Measurements from ENCODE around the gene RNF26.

GRCh38 chr11:119368121-119369034, 34.1 kb downstream of the RNF26 start:
- TF ChIP-seq, protein P1, sequence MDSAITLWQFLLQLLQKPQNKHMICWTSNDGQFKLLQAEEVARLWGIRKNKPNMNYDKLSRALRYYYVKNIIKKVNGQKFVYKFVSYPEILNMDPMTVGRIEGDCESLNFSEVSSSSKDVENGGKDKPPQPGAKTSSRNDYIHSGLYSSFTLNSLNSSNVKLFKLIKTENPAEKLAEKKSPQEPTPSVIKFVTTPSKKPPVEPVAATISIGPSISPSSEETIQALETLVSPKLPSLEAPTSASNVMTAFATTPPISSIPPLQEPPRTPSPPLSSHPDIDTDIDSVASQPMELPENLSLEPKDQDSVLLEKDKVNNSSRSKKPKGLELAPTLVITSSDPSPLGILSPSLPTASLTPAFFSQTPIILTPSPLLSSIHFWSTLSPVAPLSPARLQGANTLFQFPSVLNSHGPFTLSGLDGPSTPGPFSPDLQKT (IDR thresholded peaks at IDR 0.05; ENCODE audit: borderline replicate concordance, low read depth, low read length) = no peak
- no peak for TF ChIP-seq CTCF (tag by site-specific recombination; IDR thresholded peaks at IDR 0.05)
- TF ChIP-seq ZNF513 (tag by site-specific recombination; IDR thresholded peaks at IDR 0.05) = no peak
- TF ChIP-seq PBX3 (CRISPR knock-in tag; IDR thresholded peaks at IDR 0.05) = no peak
- no peak for TF ChIP-seq ZNF24 (tag by site-specific recombination; IDR thresholded peaks at IDR 0.05)

Data from HEK293 (cell line).